Stimulated activated CD8-positive, alpha-beta memory T cell treated with anti-CD3 and anti-CD28 coated beads, Interleukin-7, amount 100 ng/mL, for 48 hours (primary cell): ENCODE results near the gene HADHA.
A peak's percentile ranks its signal among the peaks of the same experiment; 100 is the strongest.
"Not testable (repeated sequence)": the region's sequence is repeated elsewhere in the genome, so short reads cannot be mapped to it uniquely, and the experiment has no call there.

Experiments used
- DNase-seq, 2 donors: peaks; one replicate each; pipeline ENCODE4 v3.0.0-alpha.2; 2020; ENCODE audit warnings: low read depth in 1 of 2; ENCODE audit errors: extremely low read depth in 1 of 2

The HADHA gene

DNA sequence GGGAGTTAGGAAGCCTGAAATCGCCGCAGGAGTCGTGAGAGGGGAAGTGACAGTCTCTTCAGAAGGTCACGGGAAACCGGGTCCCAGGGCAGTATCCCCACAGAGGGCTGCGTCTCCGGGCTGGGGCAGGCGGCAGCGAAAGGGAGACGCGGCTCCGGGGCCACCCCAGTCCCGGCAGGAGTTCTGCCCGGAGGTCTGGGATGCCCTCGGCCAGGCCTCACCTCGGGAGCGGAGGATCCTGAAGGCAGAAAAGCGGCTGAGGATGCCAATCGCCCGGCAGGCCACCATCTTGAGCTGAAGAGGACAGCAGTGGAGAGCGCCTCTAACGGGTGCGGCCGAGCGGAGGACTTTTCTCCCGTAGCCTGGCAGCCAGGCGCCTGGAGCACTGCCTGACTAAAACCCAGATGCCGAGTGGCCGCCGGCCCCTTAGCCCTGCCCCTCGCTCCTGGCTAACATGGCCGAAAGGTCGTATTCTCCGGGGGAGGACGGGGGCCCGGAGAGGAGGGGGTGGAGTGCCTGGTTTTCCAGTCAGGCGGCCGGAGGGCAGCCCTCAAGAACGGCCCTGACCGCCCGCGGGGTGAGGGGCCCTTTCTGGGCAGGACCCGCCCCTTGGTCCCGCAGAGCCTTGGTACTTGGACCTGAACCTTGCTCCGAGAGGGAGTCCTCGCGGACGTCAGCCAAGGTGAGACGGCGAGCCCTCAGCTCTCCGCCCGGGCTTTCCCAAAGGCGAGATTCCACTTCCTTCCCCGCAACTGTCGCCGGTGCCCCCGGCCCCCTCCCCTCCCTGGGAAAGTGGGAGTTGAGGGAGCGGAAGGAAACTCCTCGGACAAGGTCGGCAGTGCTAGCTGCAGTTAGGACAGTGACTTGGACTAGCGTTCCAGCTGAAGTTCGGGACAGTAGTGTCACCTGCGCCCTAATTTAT is at the start of gene HADHA, which contains the start of gene HADHB:
Gene HADHA, minus strand, starts transcription at position 324 of the 922 bp plus-strand sequence. Its CDS starts 36 bp downstream, at position 288.
Gene HADHB, plus strand, starts transcription at position 631 of the 922 bp plus-strand sequence. CDS start 9,316 bp downstream, outside the sequence.
- peak; percentile 76 to 80 for DNase-seq

DNA sequence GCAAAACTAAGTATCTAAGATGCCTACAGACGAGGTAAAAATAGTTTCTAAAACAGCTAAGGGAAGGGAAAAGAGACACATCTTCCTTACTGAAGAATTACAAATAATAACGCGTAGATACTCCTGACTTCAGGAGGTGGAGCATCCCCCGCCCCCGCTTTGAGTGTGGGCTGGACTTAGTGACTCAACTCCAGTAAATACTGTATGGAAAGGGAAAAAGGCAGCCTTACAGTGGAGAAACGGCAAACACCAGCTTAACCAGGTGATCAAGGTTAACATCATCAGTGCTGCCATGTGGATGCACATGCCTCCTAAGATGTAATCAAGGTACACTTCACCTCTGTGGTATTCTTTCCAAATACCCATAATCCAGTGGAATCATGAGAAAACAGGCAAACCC is 48.2 kb upstream of the HADHA start:
- no peak for DNase-seq

- DNase-seq: no peak
Measured at GRCh38 chr2:26290001-26290400, 45.6 kb upstream of the HADHA start.

DNA sequence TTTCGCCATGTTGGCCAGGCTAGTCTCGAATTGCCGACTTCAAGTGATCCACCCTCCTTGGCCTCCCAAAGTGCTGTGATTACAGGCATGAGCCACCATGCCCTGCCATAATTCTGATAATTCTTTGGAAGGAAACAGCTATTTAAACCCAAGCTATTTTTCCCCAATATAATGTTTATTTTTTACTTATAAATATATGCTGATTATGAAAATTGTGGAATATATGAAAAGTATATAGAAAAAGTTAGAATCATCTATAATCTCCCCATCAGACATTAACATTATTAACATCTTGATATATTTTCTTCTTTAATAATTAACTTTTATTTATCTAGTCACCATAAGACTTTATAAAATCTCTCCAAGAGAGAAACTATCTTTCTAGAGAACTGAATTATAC is 41.5 kb upstream of the HADHA start:
- DNase-seq: no peak

DNA sequence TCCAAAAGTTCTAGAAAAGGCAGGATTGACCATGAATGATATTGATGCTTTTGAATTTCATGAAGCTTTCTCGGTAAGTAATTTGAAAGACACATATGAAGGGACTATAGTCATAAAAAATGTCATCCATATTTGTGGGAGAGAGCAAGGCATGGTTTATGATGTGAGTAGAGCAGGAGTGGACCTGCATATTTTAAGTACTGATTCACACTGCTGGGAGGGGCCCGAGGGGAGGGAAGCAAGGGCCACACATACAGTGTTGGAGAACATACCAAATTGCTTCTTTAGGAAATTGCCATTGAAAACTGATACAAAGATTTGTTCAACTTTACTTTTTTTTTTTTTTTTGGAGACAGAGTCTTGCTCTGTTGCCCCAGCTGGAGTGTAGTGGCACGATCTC is 39.7 kb upstream of the HADHA start:
- DNase-seq: no peak

- DNase-seq: no peak
Measured at GRCh38 chr2:26283606-26284005, 39.2 kb upstream of the HADHA start.

GRCh38 chr2:26281226-26281625 is 36.8 kb upstream of the HADHA start:
- DNase-seq: no peak

GRCh38 chr2:26279886-26280285 is 35.5 kb upstream of the HADHA start:
- no peak for DNase-seq

- DNase-seq: no peak
Measured at GRCh38 chr2:26276484-26277227, 32.2 kb upstream of the HADHA start.

- DNase-seq: no peak
Measured at GRCh38 chr2:26274058-26274613, 29.7 kb upstream of the HADHA start.

- no peak for DNase-seq
Measured at GRCh38 chr2:26273501-26273900, 29.1 kb upstream of the HADHA start.

GRCh38 chr2:26270373-26270772 is 25.9 kb upstream of the HADHA start:
- DNase-seq: no peak

GRCh38 chr2:26269571-26270158 is 25.2 kb upstream of the HADHA start:
- DNase-seq: no peak

- not testable (repeated sequence) for DNase-seq
Measured at GRCh38 chr2:26268670-26269385, 24.4 kb upstream of the HADHA start.

DNA sequence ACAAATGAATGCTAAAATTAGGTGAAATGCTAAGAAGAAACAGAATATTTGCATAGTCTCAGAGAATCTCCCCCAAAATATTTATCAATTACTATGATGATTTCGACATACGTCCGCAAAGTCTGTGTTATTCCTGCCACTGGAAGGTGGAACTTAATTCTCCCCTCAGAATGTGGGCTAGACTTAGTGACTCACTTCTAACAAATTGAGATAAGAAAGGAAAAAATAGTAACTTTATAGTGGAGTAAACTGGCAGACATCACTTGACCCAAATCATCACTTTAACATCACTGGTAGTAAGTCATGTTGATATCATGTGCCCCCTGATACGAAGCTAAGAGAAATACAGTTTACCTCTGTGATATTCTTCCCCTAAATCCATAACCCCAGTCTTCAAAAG is 23.8 kb upstream of the HADHA start:
- no peak for DNase-seq

- DNase-seq: not testable (repeated sequence)
Measured at GRCh38 chr2:26258836-26259235, 14.4 kb upstream of the HADHA start.

DNA sequence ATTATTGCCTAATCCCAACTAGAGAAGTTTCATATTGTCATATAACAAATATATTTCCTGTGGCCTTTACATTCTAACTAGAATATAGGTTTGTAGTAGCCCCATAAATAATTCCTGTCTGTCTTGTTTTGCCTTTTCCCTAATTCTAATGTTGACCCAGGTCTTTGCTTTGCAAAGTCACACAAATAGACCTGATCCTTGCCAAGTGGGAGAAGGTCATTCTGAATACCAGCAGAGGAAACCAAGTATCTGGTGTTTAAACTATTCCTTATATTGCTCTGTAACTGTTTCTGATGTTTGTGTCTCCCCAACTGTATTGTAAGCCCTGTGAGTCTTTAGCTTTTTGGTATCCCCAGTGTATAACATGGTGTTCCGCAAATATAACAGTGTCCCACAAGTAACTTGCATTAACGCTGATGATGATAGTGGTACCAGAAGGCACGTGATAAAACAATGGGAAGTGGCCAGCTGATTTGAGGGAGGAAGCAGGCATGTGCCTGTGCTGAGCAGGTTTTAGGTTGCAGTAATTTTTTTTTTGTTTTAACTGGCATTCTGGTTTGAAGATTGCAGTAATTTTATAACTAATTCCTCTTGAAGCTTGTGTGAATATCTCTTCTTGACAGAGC is 11.4 kb upstream of the HADHA start:
- DNase-seq: no peak

DNA sequence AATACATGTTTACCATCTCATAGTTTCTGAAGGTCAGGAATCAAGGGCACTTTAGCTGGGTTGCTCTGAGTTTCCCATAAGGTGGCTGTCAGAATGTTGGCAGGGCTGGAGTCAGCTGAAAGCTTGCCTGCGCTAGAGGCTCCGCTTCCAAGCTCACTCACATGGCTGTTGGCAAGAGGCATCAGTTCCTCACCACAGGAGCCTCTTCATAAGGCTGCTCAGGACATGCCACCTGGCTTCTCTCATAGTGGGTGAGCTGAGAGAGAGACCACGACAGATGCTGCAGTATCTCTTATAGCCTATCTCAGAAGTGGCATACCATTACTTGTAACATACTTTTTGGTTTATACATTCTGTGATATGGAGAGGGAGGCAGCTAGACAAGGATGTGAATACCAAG is 7.5 kb upstream of the HADHA start:
- DNase-seq: no peak

- no peak for DNase-seq
Measured at GRCh38 chr2:26249625-26250024, 5.2 kb upstream of the HADHA start.

GRCh38 chr2:26246818-26247217 is 2.4 kb upstream of the HADHA start:
- no peak for DNase-seq
